H9 (cell line): ENCODE measurements around the gene FGFR3. TPM values are rescaled to one million over a fixed set of nuclear protein-coding genes. Genes with fewer than 3 reads are reported as not detected.
A peak's percentile ranks its signal among the peaks of the same experiment; 100 is the strongest.

Source experiments
- DNase-seq: peaks from one replicate; pipeline ENCODE4 v3.0.0-alpha.2; 2017
- H2AFZ ChIP-seq: one replicate; pipeline ENCODE4 v1.6.1; 2013; ENCODE audit warnings: mild to moderate bottlenecking, low read length, control low read depth, moderate library complexity
- H2AK5ac ChIP-seq: 2 replicates; pipeline ENCODE4 v1.6.1; 2013; ENCODE audit warnings: low read length, control low read depth, mixed read lengths; ENCODE audit not compliant: insufficient read length
- H2BK120ac ChIP-seq: one replicate; pipeline ENCODE4 v1.6.1; 2013; ENCODE audit warnings: low read depth, mild to moderate bottlenecking, low read length, control low read depth, inconsistent platforms; ENCODE audit not compliant: poor library complexity, severe bottlenecking
- H2BK12ac ChIP-seq: 2 replicates; pipeline ENCODE4 v1.6.1; 2013; ENCODE audit warnings: low read length, control low read depth, mixed read lengths, low read depth; ENCODE audit not compliant: insufficient read length
- H2BK15ac ChIP-seq: 2 replicates; pipeline ENCODE4 v1.6.1; 2013; ENCODE audit warnings: low read depth, low read length, control low read depth
- H2BK20ac ChIP-seq: one replicate; pipeline ENCODE4 v1.6.1; 2013; ENCODE audit warnings: low read depth, mild to moderate bottlenecking, low read length, control low read depth, inconsistent platforms; ENCODE audit not compliant: poor library complexity, severe bottlenecking
- H2BK5ac ChIP-seq: 2 replicates; pipeline ENCODE4 v1.6.1; 2013; ENCODE audit warnings: low read length, control low read depth, mixed read lengths; ENCODE audit not compliant: insufficient read length
- H3K14ac ChIP-seq: 2 replicates; pipeline ENCODE4 v1.6.1; 2013; ENCODE audit warnings: low read length, control low read depth; ENCODE audit not compliant: insufficient read depth
- H3K18ac ChIP-seq: 2 replicates; pipeline ENCODE4 v1.6.1; 2013; ENCODE audit warnings: low read depth, mild to moderate bottlenecking, mixed read lengths, low read length, control low read depth; ENCODE audit not compliant: insufficient read length
- H3K23ac ChIP-seq: 2 replicates; pipeline ENCODE4 v1.6.1; 2013; ENCODE audit warnings: low read length, control low read depth, mixed read lengths, low read depth; ENCODE audit not compliant: insufficient read length
- H3K23me2 ChIP-seq: 2 replicates; pipeline ENCODE4 v1.6.1; 2013; ENCODE audit warnings: low read depth, mild to moderate bottlenecking, mixed read lengths, low read length, control low read depth; ENCODE audit not compliant: insufficient read length, poor library complexity, severe bottlenecking
- H3K27ac ChIP-seq: 2 replicates; pipeline ENCODE4 v1.5.1; 2013; ENCODE audit warnings: low read length, control low read depth, mixed read lengths, low read depth; ENCODE audit not compliant: insufficient read length
- H3K27me3 ChIP-seq: 2 replicates; pipeline ENCODE4 v1.6.1; 2013; ENCODE audit warnings: low read length, control low read depth, inconsistent platforms; ENCODE audit not compliant: insufficient read depth
- H3K4ac ChIP-seq: 2 replicates; pipeline ENCODE4 v1.6.1; 2013; ENCODE audit warnings: low read depth, mild to moderate bottlenecking, control low read depth, inconsistent platforms, low read length, moderate library complexity
- H3K4me1 ChIP-seq: 2 replicates; pipeline ENCODE4 v1.6.1; 2013; ENCODE audit warnings: low read length, control low read depth, inconsistent platforms; ENCODE audit not compliant: insufficient read depth
- H3K4me2 ChIP-seq: 2 replicates; pipeline ENCODE4 v1.6.1; 2013; ENCODE audit warnings: low read length, control low read depth, mixed read lengths; ENCODE audit not compliant: insufficient read length, insufficient read depth
- H3K56ac ChIP-seq: 2 replicates; pipeline ENCODE4 v1.6.1; 2013; ENCODE audit warnings: low read depth, mild to moderate bottlenecking, mixed read lengths, low read length, control low read depth; ENCODE audit not compliant: insufficient read length
- H3K79me1 ChIP-seq: 2 replicates; pipeline ENCODE4 v1.6.1; 2013; ENCODE audit warnings: low read depth, mild to moderate bottlenecking, moderate library complexity, low read length, control low read depth, inconsistent platforms; ENCODE audit not compliant: insufficient read depth, poor library complexity, severe bottlenecking
- H3K79me2 ChIP-seq: 2 replicates; pipeline ENCODE4 v1.6.1; 2013; ENCODE audit warnings: low read length, control low read depth, inconsistent platforms; ENCODE audit not compliant: insufficient read depth
- H3K9ac ChIP-seq: 2 replicates; pipeline ENCODE4 v1.6.1; 2013; ENCODE audit warnings: low read length, control low read depth, mixed read lengths; ENCODE audit not compliant: insufficient read length; ENCODE audit errors: extremely low read depth
- H3K9me3 ChIP-seq: one replicate; pipeline ENCODE4 v1.6.1; 2013; ENCODE audit warnings: low read depth, low read length, inconsistent platforms; ENCODE audit not compliant: control insufficient read depth
- H3T11ph ChIP-seq: one replicate; pipeline ENCODE4 v1.6.1; 2013; ENCODE audit warnings: mild to moderate bottlenecking, low read length, control low read depth, inconsistent platforms
- H4K20me1 ChIP-seq: one replicate; pipeline ENCODE4 v1.6.1; 2013; ENCODE audit not compliant: control insufficient read depth, insufficient read length, insufficient read depth
- H4K5ac ChIP-seq: 2 replicates; pipeline ENCODE4 v1.6.1; 2013; ENCODE audit warnings: low read depth, mild to moderate bottlenecking, mixed read lengths, low read length, control low read depth; ENCODE audit not compliant: insufficient read length
- H4K8ac ChIP-seq: replicated peaks from 2 replicates; pipeline ENCODE4 v1.6.1; 2013; ENCODE audit warnings: low read length, control low read depth, mixed read lengths, low read depth; ENCODE audit not compliant: insufficient read length
- H4K91ac ChIP-seq: 2 replicates; pipeline ENCODE4 v1.6.1; 2013; ENCODE audit warnings: low read depth, mild to moderate bottlenecking, moderate library complexity, mixed read lengths, low read length, control low read depth; ENCODE audit not compliant: insufficient read length
- H3K27ac Mint-ChIP-seq, 3 experiments: 2 replicates in 2 of 3; 3 replicates in 1 of 3; pipeline ENCODE4 v1.8.0; 2020 to 2021; ENCODE audit warnings: mixed read lengths in 3 of 3, mild to moderate bottlenecking in 1 of 3, moderate library complexity in 1 of 3
- H3K27me3 Mint-ChIP-seq: 2 replicates; pipeline ENCODE4 v1.8.0; 2021; ENCODE audit warnings: low read depth, mild to moderate bottlenecking, moderate library complexity, mixed read lengths
- H3K36me3 Mint-ChIP-seq, 3 experiments: 2 replicates in 2 of 3; 3 replicates in 1 of 3; pipeline ENCODE4 v1.8.0; 2020 to 2021; ENCODE audit warnings: low read depth in 3 of 3, mixed read lengths in 3 of 3; ENCODE audit not compliant: insufficient read depth in 1 of 3
- H3K4me1 Mint-ChIP-seq, 2 experiments: 2 replicates each; pipeline ENCODE4 v1.8.0; 2020; ENCODE audit warnings: mixed read lengths in 2 of 2
- H3K4me3 Mint-ChIP-seq, 2 experiments: 2 replicates in 1 of 2; 3 replicates in 1 of 2; pipeline ENCODE4 v1.8.0; 2020 to 2021; ENCODE audit warnings: mild to moderate bottlenecking in 2 of 2, mixed read lengths in 2 of 2, moderate library complexity in 1 of 2
- H3K9me3 Mint-ChIP-seq, 2 experiments: 2 replicates in 1 of 2; 3 replicates in 1 of 2; pipeline ENCODE4 v1.8.0; 2020; ENCODE audit warnings: mild to moderate bottlenecking in 2 of 2, mixed read lengths in 2 of 2, moderate library complexity in 1 of 2
- WGBS: extraction: QIAGEN DNeasy Blood & Tissue Kit; methylation state at CpG from one replicate; pipeline ENCODE4 v1.1.7; 2013; ENCODE audit warnings: missing lambda C conversion rate, low lambda C conversion rate, mixed read lengths; ENCODE audit not compliant: insufficient read length; ENCODE audit errors: extremely low coverage; 5-methylcytosine and 5-hydroxymethylcytosine counted together
- total RNA-seq: library from RNA; stranded (reverse); gene quantifications from 2 replicates; pipeline ENCODE4 v1.2.1, GENCODE V29; 2021
- TF ChIP-seq, protein P1 (sequence below): fragments of 200-600 bp; sonication (generic); conservative IDR thresholded peaks from 3 replicates; pipeline ENCODE4 v1.8.0; 2021; ENCODE audit warnings: antibody characterized with exemption, mild to moderate bottlenecking

FGFR3 gene
- total RNA-seq, 1 experiment from 2014 or later: 75.7 TPM

DNA sequence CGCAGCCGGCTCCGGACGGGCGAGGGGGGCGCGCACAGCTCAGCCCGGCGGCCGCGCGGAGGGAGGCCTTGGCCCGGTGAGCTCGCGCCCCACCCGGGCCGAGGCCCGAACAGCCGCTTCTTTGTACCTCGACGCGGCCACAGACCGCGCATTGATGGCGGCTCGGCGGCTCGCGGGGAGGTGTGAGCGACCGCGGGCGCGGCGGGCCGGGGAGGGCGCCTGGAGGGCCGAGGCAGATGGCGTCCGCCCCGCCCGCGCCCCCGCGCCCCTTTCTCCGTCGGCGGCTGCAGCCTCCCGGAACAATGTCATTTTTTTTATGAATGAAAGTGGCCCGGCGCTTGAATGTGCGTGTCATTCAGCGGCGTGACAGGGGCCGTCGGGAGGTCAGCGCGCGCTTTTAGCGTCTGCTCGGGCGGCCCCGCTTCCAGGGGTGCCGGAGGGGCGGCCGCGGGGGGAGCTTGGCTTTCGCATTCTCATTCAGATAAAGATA lies 1.8 kb downstream of the FGFR3 start:
- H2BK120ac ChIP-seq: no peak overlapping the region
- Mint-ChIP-seq H3K36me3 (peaks cover 1 to 17% (median 11%) of the 10 kb centered on the region in 3 experiments; a peak in 5 of 7 replicates), H3K27me3 (peaks cover 36% of the 10 kb centered on the region), H3K4me3 (peak overlapping the region; percentile 58 to 65; a peak in 4 of 5 replicates), H3K27ac (no peak overlapping the region), H3K4me1 (peaks cover 9 to 22% of the 10 kb centered on the region in 2 experiments; a peak in 2 of 4 replicates), H3K9me3 (no peaks in the 10 kb centered on the region)
- no peak overlapping the region for H2BK5ac ChIP-seq
- H3K4me1 ChIP-seq: no peaks in the 10 kb centered on the region
- H3K14ac ChIP-seq: no peak overlapping the region
- H3K4me2 ChIP-seq: no peak overlapping the region
- no peak overlapping the region for H2AK5ac ChIP-seq
- H2BK15ac ChIP-seq: no peak overlapping the region
- no peaks in the 10 kb centered on the region for H4K20me1 ChIP-seq
- H3K18ac ChIP-seq: no peak overlapping the region
- TF ChIP-seq, protein P1, sequence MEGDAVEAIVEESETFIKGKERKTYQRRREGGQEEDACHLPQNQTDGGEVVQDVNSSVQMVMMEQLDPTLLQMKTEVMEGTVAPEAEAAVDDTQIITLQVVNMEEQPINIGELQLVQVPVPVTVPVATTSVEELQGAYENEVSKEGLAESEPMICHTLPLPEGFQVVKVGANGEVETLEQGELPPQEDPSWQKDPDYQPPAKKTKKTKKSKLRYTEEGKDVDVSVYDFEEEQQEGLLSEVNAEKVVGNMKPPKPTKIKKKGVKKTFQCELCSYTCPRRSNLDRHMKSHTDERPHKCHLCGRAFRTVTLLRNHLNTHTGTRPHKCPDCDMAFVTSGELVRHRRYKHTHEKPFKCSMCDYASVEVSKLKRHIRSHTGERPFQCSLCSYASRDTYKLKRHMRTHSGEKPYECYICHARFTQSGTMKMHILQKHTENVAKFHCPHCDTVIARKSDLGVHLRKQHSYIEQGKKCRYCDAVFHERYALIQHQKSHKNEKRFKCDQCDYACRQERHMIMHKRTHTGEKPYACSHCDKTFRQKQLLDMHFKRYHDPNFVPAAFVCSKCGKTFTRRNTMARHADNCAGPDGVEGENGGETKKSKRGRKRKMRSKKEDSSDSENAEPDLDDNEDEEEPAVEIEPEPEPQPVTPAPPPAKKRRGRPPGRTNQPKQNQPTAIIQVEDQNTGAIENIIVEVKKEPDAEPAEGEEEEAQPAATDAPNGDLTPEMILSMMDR: no peak
- H4K91ac ChIP-seq: no peak overlapping the region
- H3K27ac ChIP-seq: no peak overlapping the region
- DNase-seq: no peak
- no peaks in the 10 kb centered on the region for H3K79me2 ChIP-seq
- H3K56ac ChIP-seq: no peak overlapping the region
- H3K9me3 ChIP-seq: no peaks in the 10 kb centered on the region
- no peak overlapping the region for H2BK12ac ChIP-seq
- no peak overlapping the region for H3K4ac ChIP-seq
- H3K79me1 ChIP-seq: no peaks in the 10 kb centered on the region
- no peak overlapping the region for H4K5ac ChIP-seq
- H3K27me3 ChIP-seq: peaks cover 2% of the 10 kb centered on the region; the same call in 1 of the 2 replicates
- H2BK20ac ChIP-seq: no peak overlapping the region
- no peak overlapping the region for H3K23ac ChIP-seq
- WGBS: no CpG with 5 or more reads among the region's 68 CpGs
- H3T11ph ChIP-seq: no peak overlapping the region
- H4K8ac ChIP-seq: no peak overlapping the region
- no peak overlapping the region for H2AFZ ChIP-seq
- no peak overlapping the region for H3K9ac ChIP-seq
- H3K23me2 ChIP-seq: peaks cover 7% of the 10 kb centered on the region
